PC-3 (cell line): ENCODE results near the gene UBE2L6.

Source experiments
- CTCF ChIP-seq: fragments of 300-600 bp; sonication (generic); conservative IDR thresholded peaks from 2 replicates; pipeline ENCODE4 v1.5.1; 2017; ENCODE audit warnings: antibody characterized with exemption, low read depth, mild to moderate bottlenecking, low read length
- EZH2 ChIP-seq: fragments of 300-600 bp; sonication (generic); IDR thresholded peaks from one replicate; pipeline ENCODE4 v1.6.1; 2017; ENCODE audit warnings: antibody characterized with exemption, mild to moderate bottlenecking, low read length; ENCODE audit not compliant: unreplicated experiment

- TF ChIP-seq CTCF (no peak), EZH2 (no peak)
Observed at GRCh38 chr11:57552479-57552878, 15.0 kb downstream of the UBE2L6 start.
